GM18505 (cell line): Measurements from ENCODE around the gene RARA.
"Not testable (repeated sequence)": the region's sequence is repeated elsewhere in the genome, so short reads cannot be mapped to it uniquely, and the experiment has no call there.

Experiments
- ATAC-seq: cut with Tn5 transposase; IDR thresholded peaks from one replicate; pipeline ENCODE4 v1.9.1; 2021; ENCODE audit not compliant: unreplicated experiment
- POLR2A ChIP-seq: IDR thresholded peaks from 4 replicates; pipeline ENCODE4 v1.6.1; 2011; ENCODE audit warnings: borderline replicate concordance; ENCODE audit not compliant: insufficient read depth, insufficient read length; ENCODE audit errors: extremely low read depth

The RARA gene

GRCh38 chr17:40287494-40288369 lies 21.2 kb upstream of the RARA start, which contains the start of gene CDC6:
Gene CDC6 (plus strand): TSS chr17:40287879. CDS start chr17:40289421, 1,542 bp downstream.
- peak; percentile 90 for ATAC-seq
- TF ChIP-seq POLR2A = peak; percentile 83

GRCh38 chr17:40290629-40291280 lies 18.2 kb upstream of the RARA start:
- TF ChIP-seq POLR2A = no peak
- ATAC-seq = no peak

- no peak for TF ChIP-seq POLR2A
- ATAC-seq = no peak
Measured at GRCh38 chr17:40291281-40291664, 17.7 kb upstream of the RARA start.

GRCh38 chr17:40293363-40293762 lies 15.6 kb upstream of the RARA start:
- ATAC-seq = no peak
- TF ChIP-seq POLR2A = no peak

- no peak for ATAC-seq
- no peak for TF ChIP-seq POLR2A
Measured at GRCh38 chr17:40295488-40296436, 13.2 kb upstream of the RARA start.

- no peak for TF ChIP-seq POLR2A
- no peak for ATAC-seq
Measured at GRCh38 chr17:40297511-40297910, 11.5 kb upstream of the RARA start.

GRCh38 chr17:40298726-40299125 lies 10.3 kb upstream of the RARA start:
- no peak for ATAC-seq
- no peak for TF ChIP-seq POLR2A

- ATAC-seq = not testable (repeated sequence)
Measured at GRCh38 chr17:40299159-40299757, 9.7 kb upstream of the RARA start.

- ATAC-seq = no peak
- no peak for TF ChIP-seq POLR2A
Measured at GRCh38 chr17:40301315-40301714, 7.7 kb upstream of the RARA start.

GRCh38 chr17:40303009-40303657 lies 5.8 kb upstream of the RARA start:
- ATAC-seq = no peak

GRCh38 chr17:40303708-40304551 lies 5.0 kb upstream of the RARA start:
- no peak for TF ChIP-seq POLR2A
- no peak for ATAC-seq

More at GRCh38 chr17:40303009-40303657, 5.8 kb upstream of the RARA start:
- no peak for TF ChIP-seq POLR2A

- not testable (repeated sequence) for ATAC-seq
Measured at GRCh38 chr17:40304552-40304863, 4.5 kb upstream of the RARA start.

- ATAC-seq = not testable (repeated sequence)
Measured at GRCh38 chr17:40304866-40305265, 4.1 kb upstream of the RARA start.
